ENCODE measurements around the gene MCTP1.

DNA sequence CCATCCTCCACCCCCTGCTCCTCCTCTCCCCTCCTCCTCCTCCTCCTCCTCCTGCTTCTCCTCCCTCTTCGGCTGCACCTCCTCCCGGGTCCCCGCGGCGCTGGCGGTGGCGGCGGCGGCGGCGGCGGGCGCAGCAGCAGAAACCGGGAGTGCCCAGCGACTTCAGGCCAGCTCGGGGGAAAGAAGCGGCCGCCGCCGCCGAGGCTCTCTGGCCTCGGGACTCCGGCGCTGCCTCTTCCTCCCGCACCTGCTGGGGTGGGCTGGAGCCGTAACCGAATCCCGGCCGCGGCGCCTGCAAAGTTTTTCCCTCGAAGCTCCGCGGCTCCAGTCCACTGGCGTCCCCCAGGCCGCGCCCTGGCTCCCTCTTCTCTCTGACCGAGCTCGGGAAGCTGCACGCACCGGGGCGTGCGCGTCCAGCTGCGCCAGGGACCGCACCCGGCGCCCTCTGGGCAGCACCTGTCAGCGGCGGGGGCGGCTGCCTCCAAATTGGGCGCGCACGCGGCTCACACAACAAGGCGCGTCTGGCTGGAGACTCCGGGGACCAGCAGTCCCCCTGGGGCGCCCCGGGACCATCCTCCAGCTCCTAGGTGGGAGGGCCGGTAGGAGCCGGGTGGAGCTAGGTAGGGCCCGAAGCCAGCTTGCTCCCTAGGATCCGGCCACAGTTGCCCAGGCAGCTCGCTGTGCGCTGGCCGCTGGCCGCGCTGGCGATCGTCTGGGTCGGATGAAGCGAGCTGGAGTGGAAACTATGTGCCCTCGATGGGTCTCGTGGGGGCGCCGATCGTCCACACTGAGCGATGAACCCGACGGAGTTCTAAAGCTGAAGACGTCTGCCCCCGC, at the start of gene MCTP1:
- TF ChIP-seq, protein P1, sequence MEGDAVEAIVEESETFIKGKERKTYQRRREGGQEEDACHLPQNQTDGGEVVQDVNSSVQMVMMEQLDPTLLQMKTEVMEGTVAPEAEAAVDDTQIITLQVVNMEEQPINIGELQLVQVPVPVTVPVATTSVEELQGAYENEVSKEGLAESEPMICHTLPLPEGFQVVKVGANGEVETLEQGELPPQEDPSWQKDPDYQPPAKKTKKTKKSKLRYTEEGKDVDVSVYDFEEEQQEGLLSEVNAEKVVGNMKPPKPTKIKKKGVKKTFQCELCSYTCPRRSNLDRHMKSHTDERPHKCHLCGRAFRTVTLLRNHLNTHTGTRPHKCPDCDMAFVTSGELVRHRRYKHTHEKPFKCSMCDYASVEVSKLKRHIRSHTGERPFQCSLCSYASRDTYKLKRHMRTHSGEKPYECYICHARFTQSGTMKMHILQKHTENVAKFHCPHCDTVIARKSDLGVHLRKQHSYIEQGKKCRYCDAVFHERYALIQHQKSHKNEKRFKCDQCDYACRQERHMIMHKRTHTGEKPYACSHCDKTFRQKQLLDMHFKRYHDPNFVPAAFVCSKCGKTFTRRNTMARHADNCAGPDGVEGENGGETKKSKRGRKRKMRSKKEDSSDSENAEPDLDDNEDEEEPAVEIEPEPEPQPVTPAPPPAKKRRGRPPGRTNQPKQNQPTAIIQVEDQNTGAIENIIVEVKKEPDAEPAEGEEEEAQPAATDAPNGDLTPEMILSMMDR (conservative IDR thresholded peaks at IDR 0.05; ENCODE audit: low read length): no peak
- TF ChIP-seq EZH2phosphoT487 (IDR thresholded peaks at IDR 0.05; ENCODE audit: borderline replicate concordance, low read depth, low read length): no peak
